Fibroblast of skin of abdomen (primary cell): ENCODE results near the gene CPS1.

Source experiments
- DNase-seq: peaks from one replicate; pipeline ENCODE4 v3.0.0-alpha.2; 2013

CPS1 gene

DNA sequence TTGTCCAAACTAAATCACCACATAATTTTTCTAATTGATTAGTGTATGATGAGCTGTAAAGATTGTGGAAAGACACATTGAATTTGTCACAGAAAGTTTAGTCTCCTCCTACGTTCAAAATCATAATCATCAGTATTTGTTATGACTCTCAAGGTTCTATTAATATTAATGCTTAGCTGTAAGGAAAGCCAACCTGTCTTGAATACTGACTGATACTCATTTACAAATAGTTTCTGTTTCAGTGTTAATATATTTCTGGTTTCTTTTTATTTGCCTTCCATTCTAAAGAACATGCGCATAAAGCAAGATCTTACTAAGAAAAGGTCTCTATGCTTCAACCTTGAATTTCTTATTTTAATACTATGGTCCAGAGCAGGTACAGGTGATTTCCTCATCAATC lies 55.1 kb downstream of the CPS1 start:
- no peak for DNase-seq

DNA sequence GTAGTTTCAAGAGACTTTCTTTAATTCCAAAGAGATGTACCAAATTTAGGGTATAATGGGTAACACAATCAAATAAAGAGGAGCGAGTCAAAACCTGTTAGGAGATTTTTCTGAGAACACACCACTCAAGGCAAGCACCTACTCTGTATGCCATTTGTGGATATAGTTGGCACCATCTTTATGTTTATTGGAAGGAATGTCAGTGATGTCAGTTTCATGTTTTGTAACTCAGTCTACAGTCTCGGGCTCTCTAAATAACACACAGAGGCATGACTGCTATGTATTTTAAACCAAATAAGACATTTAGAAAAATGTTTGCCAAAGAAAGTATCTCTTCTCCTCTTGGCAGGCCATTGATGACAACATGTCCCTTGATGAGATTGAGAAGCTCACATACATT lies 59.7 kb downstream of the CPS1 start:
- DNase-seq: no peak

DNA sequence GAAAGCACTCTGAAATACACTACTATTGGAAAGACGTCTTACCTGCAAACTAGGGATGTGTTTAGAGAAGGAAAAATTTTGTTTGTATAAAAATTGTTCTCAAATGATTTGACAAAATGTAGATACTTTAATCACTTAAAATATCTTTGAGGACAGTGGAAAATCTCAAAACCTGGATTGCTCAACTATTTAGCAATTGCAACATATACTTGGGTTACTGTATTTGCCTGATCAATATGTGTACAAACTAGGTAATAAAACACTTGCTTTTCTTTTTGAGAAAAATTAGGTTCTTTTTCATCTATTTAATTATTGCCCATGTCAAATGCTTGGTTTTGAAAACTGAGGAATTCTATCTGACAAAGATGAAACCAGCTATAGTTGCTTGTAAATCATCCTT lies 60.9 kb downstream of the CPS1 start:
- no peak for DNase-seq

DNA sequence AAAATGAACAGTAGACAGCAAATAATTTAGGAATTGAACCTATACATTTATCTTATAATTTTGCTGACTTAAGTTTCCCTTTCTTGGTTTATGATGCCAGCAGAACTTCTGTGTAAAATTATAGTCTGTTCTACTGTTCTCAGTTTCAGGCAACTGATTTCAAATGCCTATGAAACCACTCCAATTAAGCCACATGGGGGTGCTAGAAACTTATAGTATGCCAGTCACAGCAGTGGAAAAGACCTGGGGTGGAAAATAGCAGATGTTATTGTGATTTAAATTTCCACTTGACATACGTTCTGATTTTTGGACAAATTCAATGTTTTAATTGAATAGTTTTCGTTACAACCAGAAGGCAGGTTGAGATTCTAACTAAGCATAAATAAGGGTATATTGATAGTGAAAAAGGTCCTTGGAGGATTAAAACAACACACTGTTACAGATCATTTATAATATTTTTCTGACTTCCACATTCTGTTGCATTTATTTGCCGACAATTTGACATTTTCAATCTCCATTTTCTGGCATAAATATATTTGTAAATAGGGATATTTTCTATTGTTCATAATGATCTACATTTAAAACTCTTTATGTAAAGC lies 61.4 kb downstream of the CPS1 start:
- peak; percentile 10 for DNase-seq

DNA sequence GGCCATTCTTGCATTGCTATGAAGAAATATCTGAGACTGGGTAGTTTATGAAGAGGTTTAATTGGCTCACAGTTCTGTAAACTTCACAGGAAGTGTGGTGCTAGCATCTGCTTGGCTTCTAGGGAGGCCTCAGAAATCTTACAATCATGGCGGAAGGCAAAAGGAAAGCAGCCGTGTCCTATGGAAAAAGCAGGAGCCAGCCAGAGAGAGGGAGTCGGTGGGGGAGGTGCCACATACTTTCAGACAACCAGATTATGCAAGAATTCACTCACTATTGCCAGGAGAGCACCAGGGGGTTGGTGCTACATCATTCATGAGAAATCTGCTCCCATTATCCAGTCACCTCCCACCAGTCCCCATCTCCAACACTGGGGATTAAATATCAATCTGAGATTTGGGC lies 64.1 kb downstream of the CPS1 start:
- DNase-seq: peak; percentile 7

DNA sequence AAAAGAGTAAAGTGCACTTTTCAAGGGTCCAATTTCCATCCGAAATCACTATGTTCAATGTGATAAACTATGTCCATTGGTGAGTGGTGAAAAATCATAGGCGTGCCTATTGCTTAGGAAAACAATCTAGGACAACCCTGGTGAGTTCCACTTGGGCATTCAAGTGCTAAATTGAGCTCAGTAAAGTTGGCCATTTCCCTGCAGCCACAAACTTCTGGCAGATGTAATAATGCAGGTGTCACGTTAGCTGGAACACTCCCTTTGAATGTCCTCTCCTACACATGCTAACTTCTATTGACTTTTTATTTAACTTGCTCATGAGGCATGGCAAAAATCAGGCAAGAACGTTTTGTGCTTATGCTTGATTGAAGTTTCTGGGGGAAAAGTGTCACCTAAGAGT lies 67.1 kb downstream of the CPS1 start:
- DNase-seq: no peak

DNA sequence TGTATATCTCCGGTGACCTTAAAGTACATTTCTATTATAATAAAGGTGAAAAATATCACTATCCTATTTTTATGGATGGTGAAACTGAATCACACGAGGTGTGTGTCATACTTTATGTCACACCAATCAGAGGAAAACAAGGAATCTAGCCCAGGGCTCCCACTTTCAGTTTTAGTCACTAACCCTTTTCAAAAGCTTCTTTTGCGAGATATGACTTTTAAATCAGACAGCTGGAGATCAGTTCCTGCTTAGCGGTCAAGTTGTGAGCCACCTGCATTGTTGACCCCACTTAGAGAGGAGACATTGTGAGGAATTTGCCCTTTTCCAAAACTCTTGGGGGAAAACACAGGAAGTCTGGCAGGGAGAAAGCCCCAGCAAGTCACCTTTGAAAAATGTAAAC lies 70.5 kb downstream of the CPS1 start:
- peak; percentile 1 for DNase-seq

DNA sequence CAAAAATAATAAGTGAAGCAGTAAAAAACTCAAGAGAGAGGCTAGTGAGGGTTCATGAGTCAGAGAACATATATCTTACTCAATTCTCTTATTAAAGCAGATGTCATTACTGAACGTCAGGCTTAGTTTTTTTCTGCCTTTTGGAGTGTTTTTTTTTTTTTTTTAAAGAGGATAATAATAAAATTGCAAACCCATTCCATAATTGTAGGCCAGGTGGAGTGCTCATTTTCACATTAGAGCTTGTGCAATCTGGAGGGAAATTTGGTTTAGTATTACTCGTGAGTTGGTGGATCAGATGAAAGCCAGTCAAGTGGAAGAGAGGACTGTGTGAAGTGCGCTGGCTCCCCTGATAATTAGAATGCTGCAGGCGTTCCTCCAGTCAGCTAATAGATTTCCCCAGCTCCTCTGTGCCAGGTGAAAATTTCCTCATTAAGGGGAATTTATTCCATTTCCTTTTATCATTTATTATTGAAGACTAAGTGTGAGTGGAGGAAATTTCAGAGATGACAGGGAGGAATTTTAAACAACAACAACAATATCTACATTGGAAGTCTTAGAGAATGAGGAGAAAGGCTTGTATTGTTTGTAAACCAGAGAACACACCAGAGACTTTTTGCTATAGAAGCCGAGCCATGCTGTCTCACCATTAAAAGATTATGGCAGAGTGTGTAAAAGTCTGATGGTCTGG lies 74.6 kb downstream of the CPS1 start:
- no peak for DNase-seq

DNA sequence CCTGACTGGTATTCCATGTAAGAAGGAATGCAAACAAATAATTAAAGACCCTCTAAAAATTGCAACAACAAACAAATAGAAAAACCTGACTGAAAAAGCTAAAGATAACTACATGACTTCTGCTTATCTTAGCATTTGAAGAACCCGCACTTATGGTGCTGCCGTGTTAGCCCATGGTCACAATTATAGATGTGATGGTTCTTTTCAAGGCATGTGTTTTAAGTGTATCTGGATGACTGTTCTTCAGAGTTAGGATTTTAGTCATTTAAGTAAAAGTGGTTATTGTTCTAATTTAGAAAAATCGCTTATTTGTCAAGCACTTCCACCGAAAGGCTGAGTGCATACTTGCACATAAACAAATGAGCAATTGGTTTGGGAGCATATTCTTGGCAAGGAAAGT lies 77.3 kb downstream of the CPS1 start:
- DNase-seq: no peak

DNA sequence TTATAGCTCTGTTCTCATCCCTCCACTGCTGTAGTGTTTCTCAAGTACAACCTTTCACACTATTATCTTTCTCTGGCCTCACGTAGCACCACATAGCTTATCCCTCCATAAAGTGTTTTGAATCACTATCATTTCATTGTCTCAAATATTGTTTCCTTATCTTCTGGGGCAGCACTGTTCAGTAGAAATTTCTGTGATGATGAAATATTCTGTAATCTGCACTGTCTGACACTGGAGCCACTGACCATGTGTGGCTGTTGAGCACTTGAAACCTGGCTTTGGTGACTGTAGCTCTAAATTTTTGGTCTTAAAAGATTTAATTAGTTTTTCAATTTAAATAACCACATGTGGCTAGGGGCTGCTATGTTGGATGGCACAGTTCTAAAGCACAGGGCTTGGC lies 78.9 kb downstream of the CPS1 start:
- DNase-seq: peak; percentile 1

DNA sequence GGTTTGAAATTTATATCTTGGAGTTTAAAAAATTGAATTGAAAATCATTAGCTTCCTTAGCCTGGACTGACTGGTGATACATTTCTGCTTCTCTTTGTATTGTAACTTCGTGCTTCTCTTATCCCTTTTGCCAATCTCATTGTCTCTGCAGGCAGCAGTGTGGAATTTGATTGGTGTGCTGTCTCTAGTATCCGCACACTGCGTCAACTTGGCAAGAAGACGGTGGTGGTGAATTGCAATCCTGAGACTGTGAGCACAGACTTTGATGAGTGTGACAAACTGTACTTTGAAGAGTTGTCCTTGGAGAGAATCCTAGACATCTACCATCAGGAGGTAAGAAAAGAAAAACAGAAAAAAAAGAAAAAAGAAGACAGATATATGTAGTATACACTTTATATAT lies 85.9 kb downstream of the CPS1 start:
- DNase-seq: no peak

DNA sequence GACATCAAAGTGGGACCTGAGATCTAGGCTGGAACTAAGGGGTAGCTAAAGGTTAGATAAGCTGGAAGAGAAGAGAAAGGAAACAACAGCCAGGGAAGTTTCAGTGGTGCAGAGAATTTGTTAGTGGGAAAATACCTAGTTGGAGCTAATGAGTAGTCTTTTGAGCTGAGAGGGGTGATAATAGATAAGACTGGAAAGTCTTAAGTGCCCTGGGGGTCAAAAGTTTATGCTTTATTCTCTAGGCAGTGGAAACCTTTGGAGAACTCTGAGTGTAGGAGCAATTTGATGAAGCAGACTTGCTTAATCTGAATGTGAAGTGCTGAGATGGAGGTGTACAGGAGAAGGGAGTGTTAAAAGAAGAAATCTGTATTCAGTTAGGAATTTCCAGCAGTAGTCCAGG lies 90.8 kb downstream of the CPS1 start:
- no peak for DNase-seq

DNA sequence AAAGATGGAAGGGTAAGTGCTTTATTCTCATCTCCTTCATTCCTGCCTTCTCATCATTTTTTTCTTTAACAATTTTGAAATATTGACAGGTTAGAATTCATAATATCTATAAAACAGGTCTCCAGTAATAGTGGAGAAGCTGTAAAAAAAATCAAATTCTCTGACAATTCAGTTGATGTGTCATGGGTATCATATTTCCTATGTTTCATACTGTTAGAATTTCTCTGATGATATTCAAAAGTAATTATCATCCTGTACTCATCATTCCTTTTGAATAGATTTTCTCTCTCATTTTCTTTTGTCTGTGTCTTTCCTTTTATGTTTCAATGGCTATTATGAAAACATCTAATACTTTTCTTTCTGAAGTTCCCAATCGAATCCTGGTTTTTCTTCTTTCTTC lies 97.7 kb downstream of the CPS1 start:
- no peak for DNase-seq

DNA sequence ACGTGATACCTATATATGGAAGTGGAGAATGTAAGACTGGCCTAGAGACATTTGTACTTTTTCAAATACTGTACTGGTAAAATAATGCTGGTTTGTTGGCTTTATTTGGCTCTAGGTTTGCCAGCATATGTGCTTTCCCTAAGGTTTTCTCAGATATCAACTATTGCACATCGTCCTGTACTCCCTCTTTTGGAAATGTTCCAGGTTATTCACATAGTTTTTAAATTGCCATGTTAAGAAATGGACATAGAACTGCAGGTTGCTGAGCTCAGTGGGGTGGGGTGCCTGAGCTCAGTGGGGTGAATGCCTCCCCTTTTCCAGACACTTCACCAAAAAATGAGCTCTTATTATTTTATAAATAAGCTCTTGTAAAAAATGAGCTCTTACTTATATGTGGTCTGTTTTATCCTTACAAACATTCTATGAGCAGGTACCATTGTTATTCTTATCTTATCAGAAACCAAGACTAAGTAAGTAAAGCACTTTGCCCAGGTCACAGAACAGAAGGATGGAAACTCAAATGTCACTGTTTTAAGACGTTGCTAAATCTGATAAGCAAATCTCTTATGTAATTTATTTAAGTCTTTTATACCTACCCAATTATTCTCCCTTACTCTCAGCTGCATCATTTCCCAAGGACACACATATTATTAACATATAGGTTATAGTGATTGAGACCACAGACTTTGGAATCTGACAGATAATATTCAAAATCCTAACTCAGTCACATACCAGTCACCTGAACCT lies 99.0 kb downstream of the CPS1 start:
- DNase-seq: no peak

DNA sequence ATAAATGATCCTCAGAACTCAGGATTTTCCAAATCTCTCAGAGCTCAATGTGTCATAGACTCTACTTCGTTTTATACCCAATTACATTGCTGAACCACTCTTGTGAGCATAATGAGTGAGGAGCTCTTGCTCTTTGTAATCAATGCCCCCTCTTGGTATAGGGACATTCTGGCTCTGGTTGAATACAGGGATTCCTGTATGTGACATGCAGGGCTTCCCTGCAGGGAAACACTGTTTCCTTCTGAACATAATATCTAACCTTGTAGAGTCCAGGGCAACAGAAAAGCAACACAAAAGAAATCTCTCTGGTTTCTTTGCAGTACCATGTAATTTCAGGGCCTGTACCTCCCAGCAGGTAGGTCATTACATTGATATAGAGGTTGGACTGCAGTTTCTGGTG lies 101.5 kb downstream of the CPS1 start:
- DNase-seq: no peak

DNA sequence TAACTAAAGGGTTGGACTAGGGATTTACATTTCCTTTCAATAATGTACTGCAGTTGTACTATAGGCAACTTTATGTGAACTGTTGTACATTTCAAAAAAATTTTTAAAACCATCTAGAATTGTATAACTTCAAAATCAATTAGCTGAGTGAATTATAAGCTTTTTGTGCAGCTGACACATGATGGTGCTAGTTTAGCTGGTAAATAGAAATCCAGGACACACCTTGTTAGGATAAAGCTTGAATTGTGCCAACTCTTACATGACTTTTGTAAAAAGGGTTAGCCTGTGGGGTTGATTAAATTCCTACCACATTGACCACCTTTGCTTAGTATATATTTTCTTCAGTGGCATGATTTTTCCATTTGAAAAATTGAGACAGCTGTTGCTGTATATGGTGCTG lies 104.4 kb downstream of the CPS1 start:
- DNase-seq: no peak

DNA sequence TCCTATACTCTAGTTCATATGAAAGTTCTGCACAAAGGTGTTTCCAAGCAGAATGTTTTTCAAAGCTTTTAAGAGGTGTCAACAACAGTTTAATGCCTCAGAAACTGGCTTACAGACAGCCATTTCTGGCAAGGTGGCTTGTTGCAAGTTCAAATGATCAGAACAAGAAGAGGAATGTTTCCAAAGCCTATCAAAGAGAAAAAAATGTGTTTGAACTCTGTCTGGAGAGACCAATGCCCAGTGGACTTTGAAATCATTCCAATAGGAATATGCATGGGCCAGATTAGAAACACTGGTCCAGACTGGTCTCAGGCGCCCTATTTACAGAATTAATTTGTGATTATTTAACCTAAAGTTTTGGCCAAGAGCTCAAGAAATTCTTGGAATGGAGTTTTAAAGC lies 106.2 kb downstream of the CPS1 start:
- no peak for DNase-seq

DNA sequence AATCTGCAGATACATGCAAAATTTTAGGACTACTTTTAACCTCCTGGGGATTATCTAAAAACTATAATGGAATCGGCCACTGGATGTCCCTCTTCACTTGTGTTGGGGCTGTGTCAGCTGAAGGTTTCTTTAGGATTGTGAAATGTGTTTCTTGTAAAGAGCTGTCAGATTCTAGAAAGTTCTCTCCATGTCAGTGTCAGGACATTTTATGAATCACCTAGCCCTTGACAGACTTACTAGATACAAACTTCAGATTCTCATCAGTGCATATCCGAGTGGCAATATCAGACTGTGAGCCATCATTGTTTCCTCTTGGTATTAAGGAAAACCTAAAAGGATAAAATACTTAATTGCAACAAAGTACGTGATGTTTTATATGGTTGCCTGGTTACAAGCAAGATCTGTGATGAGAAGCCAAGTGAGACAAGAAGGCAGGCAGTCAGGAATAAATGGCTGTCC lies 107.3 kb downstream of the CPS1 start:
- DNase-seq: no peak

DNA sequence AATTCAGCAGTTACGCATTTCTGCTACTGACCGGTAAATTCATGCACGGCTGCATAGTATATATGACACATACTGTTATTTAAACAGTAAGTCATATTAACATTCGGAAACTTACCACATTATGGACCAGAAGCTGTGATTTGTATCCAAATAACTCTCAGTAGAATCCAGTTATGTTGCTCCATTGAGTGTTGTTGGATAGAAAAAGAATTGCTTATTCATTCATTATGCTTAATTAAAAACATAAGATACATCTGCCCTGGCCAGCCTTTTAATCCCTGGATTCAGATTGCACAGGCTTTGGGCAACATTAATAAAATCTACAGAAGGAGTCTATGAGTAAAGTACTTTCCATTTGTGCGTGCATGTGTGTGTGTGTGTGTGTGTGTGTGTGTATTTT lies 111.3 kb downstream of the CPS1 start:
- DNase-seq: peak; percentile 9

DNA sequence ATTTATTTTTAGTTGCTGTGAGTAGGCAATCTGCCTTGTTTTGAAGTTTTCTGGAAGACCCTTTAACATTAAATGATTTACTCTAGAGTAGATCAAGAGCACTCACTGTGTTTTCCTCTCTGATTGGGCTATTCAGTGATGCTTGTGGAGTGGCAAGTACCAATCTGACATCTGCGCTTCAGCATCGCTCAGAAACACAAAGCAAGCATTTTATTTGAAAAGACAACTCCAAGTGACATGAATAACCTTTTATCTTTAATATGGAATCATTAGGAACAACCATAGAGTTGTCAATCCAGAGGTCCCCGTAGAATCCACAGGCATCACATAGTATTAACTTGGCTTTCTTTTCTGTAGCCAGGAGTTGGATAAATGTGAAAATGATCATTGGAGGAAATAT lies 114.7 kb downstream of the CPS1 start:
- DNase-seq: no peak

DNA sequence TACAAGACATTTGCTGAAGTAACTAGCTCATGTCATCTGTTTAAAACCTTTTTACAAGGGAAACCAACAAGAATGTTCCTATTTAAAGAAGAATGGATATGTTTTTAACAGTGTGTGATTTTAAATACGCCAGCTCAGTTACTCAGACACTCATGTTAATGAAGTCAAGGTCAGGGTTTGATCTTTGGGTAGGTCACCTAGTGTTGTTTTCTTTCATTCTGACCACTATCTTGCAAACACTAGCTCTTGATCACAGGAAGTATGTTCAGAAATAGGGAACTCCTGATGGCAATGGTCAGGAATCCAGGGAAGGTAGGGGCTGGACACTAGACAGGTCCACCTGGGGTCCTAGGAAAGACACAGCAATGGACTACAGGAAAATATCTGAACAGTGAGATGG lies 116.7 kb downstream of the CPS1 start:
- no peak for DNase-seq

DNA sequence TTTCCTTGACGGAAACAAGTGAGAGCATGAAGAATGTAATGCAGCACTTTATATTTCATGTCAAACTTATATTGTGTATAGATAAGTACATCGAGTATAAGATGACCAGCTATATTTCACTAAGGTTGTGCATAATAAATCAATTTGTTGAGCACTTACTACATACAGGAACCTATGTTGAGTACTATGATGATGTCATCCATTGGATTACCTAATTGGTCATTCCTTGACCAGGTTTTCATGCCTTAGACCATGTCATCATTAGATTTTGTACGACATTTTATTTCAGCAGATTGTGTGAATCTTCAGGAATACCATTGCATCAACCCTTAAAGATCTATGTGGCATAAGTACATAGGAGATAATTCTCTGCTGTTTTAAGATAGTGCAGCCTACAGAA lies 119.7 kb downstream of the CPS1 start:
- no peak for DNase-seq

DNA sequence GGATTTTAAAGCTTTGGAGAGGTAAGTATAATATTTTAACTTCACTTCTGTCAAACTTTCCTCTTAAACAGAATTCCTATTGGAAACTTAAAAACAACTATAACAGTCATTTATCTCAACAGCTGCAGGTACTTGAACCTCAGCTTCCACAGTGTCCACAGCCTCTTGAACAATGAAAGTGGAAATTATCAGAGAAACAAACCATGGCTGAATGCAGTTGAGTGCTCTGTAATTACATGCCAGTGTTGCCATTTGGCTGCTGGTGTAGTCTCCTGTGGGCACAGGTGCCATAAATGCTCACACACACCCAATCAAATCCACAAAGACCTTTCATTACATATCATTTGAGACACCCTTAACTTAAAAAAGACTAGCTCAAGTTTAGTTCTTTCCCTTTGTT lies 125.1 kb downstream of the CPS1 start:
- no peak for DNase-seq

DNA sequence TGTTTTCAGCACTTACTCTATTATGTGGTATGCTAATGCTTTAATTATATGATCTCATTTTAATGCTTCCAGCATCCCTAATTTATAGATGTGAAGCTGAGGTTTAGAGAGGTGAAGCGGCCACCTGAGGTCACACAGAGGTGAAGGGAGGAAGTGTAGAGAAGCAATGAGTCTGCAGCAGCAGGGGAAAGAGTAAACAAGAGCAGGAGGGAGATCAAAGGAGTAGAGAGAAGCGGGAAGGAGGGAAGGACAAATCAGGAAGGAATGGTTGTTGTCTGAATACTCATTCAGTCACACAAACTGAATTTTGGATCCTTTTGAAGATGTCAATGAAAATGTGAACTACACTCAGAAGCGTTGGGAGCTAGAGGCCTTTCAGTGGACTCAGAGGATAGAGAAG lies 130.0 kb downstream of the CPS1 start:
- DNase-seq: no peak
